WI38 (cell line): ENCODE data around the gene ACVR2B.

Experiments
- H3K4me3 ChIP-seq: 2 replicates; pipeline ENCODE4 v1.5.1; 2011; ENCODE audit warnings: low read depth, mild to moderate bottlenecking, control low read depth, low read length
- CTCF ChIP-seq: IDR thresholded peaks from 2 replicates; pipeline ENCODE4 v1.5.1; 2012; ENCODE audit warnings: low read depth, mild to moderate bottlenecking, control low read depth, low read length

ACVR2B gene

GRCh38 chr3:38493031-38493430, 39.3 kb downstream of the ACVR2B start:
- TF ChIP-seq CTCF: no peak
- H3K4me3 ChIP-seq: no peak overlapping the region

- H3K4me3 ChIP-seq: peak within 1 kb of the TSS; percentile 85
- peak; percentile 86 for TF ChIP-seq CTCF
Measured at GRCh38 chr3:38496131-38496910, 42.6 kb downstream of the ACVR2B start, which contains the start of gene EXOG. Gene EXOG, plus strand, starts transcription at chr3:38496340. Its CDS starts 28 bp downstream, at chr3:38496368.

- TF ChIP-seq CTCF: no peak
- H3K4me3 ChIP-seq: peak overlapping the region; percentile 85
Measured at GRCh38 chr3:38497031-38497430, 43.3 kb downstream of the ACVR2B start.

GRCh38 chr3:38500688-38501417, 47.2 kb downstream of the ACVR2B start:
- H3K4me3 ChIP-seq: no peak overlapping the region
- TF ChIP-seq CTCF: no peak

GRCh38 chr3:38507120-38507519, 53.4 kb downstream of the ACVR2B start:
- no peak for TF ChIP-seq CTCF
- no peak overlapping the region for H3K4me3 ChIP-seq

GRCh38 chr3:38509732-38510131, 56.0 kb downstream of the ACVR2B start:
- no peak for TF ChIP-seq CTCF

GRCh38 chr3:38510631-38511030, 56.9 kb downstream of the ACVR2B start:
- no peak overlapping the region for H3K4me3 ChIP-seq
- TF ChIP-seq CTCF: no peak

More at GRCh38 chr3:38509732-38510131, 56.0 kb downstream of the ACVR2B start:
- H3K4me3 ChIP-seq: no peak overlapping the region
